ENCODE data around the gene HEATR5B.
"Not testable (repeated sequence)": the region's sequence is repeated elsewhere in the genome, so short reads cannot be mapped to it uniquely, and the experiment has no call there.

Gene HEATR5B

GRCh38 chr2:36945240-36945639, 138.9 kb downstream of the HEATR5B start:
- not testable (repeated sequence) for DNase-seq (ENCODE audit: low read depth, low spot score)

DNA sequence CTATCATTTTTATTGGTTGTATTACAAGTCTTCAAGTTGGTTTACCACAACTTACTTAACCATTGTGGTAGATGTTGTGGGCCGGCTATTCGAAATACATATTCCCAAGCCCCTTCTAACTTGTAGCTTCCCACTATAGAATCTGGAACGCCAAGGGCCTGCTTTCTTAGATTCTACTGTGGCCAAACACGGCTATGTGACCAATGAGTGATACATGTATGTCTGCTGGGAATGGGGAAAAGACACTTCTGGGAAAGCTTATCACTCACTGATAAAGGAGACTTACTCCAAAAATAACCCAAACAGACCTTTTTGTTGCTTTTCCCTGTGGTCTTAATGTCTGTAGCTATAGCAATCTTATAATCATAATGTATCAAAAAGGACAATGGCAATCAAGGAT, 142.3 kb downstream of the HEATR5B start:
- no peak for DNase-seq (ENCODE audit: low read depth, low spot score)

DNA sequence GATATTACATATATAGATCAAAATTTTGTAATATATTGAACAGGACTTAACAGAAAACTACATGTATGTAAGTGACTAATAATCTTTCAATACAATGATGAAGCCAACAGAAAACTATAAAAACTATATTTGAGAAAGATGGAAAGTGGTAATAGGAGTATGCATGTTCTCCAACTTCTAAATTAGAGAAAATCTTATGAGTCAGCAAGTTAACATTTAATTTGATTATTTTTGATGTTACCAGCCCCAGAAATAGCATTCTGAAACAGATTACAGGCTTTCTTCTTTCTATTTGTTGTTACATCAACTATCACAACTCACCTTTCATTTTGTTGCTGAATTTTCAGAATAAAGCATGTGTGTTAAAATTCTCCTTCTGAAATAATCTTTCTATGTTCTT, 147.6 kb downstream of the HEATR5B start:
- not testable (repeated sequence) for DNase-seq (ENCODE audit: low read depth, low spot score)

- DNase-seq (ENCODE audit: low read depth, low spot score) = not testable (repeated sequence)
These were observed 152.5 kb downstream of the HEATR5B start for GRCh38 chr2:36931688-36932087.
